GM10847 (cell line): ENCODE data around the gene EYA3.

ENCODE experiments used
- POLR2A ChIP-seq: IDR thresholded peaks from 2 replicates; pipeline ENCODE4 v1.6.1; 2011; ENCODE audit not compliant: insufficient read length; ENCODE audit errors: extremely low read depth

The EYA3 gene

DNA sequence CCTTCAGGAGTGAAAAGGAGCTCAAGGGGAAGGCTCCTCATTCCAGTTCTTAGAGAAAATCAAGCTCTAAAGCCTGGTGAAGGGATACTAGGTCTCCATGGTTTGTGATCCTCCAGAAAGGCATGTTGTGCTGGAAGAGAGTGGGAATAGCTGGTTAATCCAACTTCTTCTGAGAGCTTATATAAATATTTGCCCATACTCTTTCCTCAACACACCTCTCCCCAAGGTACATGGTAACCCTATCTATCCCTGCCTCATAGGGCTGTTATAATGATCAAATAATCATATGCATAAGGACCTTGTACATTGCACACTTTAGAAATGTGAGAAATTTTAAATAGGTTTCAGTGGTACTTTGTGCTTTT is 114.0 kb downstream of the EYA3 start:
- TF ChIP-seq POLR2A: no peak

DNA sequence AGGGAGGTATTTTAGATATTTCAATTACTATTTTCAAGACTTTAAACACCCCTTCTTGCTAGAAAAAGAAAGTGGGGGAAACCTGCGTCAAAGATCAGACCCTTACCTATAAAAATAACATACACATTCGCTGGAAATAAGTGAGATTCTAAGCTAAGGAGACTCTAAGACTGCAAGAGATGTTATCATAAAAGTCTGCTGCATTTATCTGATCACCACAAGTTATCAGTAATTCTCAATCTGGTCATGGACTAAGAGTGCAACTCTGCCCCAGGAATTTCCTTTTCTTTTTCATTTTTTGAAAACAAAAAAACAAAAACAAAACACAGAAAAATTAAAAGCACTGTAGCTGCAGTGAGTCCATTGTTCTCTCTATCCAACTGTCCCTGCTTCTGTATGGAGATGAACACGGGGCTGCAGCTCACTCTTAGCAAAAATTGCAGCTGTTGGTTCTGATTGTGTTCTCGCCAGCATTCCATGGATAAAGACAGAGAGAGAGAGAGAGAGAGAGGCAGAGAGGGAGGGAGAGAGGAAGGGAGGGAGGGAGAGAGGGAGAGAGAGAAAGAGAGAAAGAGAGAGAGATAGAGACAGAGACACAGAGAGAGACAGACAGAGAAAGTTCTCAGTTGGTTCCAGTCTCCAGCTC is 114.5 kb downstream of the EYA3 start:
- no peak for TF ChIP-seq POLR2A

DNA sequence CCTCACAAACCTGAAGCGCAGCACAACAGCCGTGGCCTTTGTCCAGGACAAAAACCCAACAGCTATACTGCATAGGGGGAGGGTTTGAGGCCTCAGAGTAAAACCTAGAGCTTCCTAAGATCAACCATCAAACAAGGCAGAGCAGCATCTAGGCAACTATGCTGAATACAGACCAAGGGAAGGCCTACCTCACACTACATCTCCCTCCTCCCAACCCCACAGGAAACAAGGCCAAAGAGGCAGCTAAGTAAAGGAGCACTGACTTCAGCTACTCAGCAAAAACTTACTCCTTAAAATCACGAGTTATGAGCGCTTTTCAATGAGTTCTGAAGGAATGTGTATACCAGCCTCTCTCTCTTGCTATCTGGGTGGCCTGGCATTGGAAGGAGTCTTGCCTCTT is 116.3 kb downstream of the EYA3 start:
- no peak for TF ChIP-seq POLR2A

- TF ChIP-seq POLR2A: no peak
Measured at GRCh38 chr1:27971674-27972073, 116.7 kb downstream of the EYA3 start.

- no peak for TF ChIP-seq POLR2A
Measured at GRCh38 chr1:27970401-27970800, 118.0 kb downstream of the EYA3 start.

GRCh38 chr1:27968692-27969091 is 119.7 kb downstream of the EYA3 start:
- TF ChIP-seq POLR2A: no peak

DNA sequence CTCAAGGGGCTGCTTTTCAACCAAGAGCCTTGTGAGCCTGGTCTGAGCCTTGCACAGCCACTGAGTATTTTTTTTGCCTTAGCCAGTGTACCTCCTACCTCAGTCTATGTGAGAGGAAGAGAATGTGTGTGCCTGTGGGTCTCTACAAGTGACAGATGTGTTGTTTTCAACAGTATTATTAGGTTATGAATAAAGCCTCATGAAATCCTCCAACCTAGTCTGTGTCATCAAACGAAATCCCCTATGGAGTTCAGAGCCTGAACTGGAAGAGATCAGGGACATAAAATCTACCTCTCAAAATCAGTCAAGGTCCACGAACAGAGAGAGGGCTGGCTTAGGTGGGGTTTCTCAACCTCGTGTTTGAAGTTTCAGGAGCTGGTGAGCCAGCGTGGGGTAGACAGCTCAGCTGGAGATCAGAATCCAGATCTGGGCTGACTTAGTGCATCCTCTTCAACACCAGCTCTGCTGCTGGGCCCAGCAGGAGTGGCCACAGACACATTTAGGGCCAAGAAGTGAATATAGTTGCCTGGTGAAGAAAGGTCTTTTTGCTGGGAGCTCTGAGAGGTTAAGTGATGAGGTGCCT is 120.4 kb downstream of the EYA3 start:
- no peak for TF ChIP-seq POLR2A

DNA sequence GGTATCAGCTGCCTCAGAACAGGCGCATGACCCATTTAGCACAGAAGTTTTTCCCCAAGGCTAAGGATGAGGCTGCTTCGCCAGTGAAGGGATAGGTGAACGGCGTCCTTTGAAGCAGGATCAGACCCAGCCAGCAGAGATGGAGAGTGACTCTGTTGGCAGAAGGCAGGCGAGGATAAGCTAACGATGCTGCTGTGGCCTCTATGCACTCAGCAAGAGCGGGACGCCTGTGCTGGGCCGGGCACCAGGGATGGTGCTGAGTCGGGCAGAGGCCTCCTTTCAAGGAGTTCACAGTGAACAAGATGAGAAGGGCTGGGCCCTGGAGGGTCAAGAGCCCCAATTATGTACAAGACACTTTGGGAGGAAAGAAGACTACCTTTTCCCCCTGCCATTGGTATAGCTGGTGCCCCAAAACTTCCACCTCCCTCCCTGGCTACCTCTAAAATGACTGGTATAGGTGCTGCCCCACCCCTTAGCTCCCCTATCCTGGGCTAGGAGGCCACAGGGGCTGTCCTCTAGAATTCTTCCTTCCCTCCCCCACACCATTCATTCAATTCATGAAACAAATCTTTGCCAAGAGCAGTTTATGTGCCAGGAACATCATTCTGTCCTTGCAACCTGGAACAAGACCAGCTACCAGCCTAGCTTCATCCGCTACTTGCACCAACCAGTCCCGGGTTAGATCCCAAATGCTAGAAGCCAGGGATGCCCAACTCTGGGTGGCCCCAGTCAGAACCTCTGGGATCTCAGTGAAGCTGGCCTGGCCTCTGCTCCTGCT is 121.1 kb downstream of the EYA3 start:
- no peak for TF ChIP-seq POLR2A

DNA sequence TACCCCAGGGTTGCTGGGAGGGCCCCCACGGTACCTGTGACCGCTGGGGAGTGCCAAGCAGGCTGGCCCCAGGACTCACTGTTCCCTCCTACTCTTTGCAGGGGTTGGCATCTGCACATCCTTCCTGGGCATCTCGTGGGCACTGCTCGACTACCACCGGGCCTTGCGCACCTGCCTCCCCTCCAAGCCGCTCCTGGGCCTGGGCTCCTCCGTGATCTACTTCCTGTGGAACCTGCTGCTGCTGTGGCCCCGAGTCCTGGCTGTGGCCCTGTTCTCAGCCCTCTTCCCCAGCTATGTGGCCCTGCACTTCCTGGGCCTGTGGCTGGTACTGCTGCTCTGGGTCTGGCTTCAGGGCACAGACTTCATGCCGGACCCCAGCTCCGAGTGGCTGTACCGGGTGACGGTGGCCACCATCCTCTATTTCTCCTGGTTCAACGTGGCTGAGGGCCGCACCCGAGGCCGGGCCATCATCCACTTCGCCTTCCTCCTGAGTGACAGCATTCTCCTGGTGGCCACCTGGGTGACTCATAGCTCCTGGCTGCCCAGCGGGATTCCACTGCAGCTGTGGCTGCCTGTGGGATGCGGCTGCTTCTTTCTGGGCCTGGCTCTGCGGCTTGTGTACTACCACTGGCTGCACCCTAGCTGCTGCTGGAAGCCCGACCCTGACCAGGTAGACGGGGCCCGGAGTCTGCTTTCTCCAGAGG is 121.9 kb downstream of the EYA3 start:
- no peak for TF ChIP-seq POLR2A

DNA sequence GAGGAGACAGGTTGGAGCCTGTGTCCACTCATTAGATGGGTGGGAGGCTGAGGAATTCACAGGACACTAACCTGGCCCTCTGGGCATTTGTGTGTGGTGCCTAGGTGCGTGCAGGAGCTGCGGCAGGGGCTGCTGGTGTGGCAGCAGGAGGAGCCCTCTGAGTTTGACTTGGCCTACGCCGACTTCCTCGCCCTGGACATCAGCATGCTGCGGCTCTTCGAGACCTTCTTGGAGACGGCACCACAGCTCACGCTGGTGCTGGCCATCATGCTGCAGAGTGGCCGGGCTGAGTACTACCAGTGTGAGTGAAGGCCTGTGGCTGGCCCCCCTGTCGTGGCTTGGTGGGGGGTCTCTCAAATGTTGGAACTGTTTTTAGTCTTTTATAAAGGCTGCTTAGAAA is 125.0 kb downstream of the EYA3 start:
- no peak for TF ChIP-seq POLR2A

- TF ChIP-seq POLR2A: no peak
Measured at GRCh38 chr1:27961646-27962221, 126.7 kb downstream of the EYA3 start.

GRCh38 chr1:27960762-27961645 is 127.4 kb downstream of the EYA3 start:
- TF ChIP-seq POLR2A: no peak

- TF ChIP-seq POLR2A: peak; percentile 45
Measured at GRCh38 chr1:27959792-27960603, 128.4 kb downstream of the EYA3 start, which contains the start of gene XKR8. Gene XKR8 (plus strand): TSS chr1:27959973. CDS start chr1:27960070, 97 bp downstream.

GRCh38 chr1:27958513-27958912 is 129.9 kb downstream of the EYA3 start:
- TF ChIP-seq POLR2A: no peak

DNA sequence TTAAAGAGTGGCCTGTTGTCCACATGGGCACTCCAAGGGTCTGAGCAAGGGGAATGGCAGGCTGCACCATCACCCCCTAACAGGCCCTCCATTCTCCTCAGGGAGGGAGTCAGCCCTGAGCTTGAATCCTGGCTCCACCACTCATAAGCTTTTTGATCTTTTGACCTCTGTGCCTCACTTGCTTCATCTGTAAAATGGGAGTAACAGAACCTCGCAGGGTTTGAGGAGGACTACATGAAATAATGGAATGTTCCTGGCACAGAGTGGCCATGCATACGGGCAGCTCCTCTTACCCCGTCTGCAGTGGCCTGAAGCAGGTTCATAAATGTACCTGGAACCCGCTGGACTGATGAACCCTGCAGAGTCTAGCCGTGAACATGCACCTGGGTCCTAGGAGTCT is 130.8 kb downstream of the EYA3 start:
- TF ChIP-seq POLR2A: no peak
